HG03354 (cell line): ENCODE results near the gene RAD9B.

Experiments
- ATAC-seq: cut with Tn5 transposase; IDR thresholded peaks from one replicate; pipeline ENCODE4 v1.9.1; 2021; ENCODE audit warnings: mild to moderate bottlenecking; ENCODE audit not compliant: unreplicated experiment, poor library complexity, severe bottlenecking

RAD9B gene

DNA sequence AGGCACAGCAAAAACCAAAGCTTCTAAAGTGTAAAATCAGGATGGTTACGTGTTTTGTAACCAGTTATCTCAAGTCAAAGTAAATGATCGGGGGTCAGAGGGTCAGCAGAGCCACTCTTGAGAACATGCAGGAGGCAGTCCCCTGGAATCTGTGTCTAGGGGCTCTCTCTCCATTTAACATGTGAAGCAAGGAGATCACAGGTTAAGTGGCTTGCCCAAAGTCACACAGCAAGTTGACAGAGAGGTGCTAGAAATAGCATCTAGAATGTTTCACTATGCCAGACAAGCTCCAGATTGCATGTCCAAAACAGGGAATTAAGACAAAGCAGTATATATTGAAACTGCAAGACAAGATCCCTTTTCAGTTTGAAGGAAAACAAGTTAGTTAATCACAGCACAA lies 47.6 kb downstream of the RAD9B start:
- no peak for ATAC-seq

DNA sequence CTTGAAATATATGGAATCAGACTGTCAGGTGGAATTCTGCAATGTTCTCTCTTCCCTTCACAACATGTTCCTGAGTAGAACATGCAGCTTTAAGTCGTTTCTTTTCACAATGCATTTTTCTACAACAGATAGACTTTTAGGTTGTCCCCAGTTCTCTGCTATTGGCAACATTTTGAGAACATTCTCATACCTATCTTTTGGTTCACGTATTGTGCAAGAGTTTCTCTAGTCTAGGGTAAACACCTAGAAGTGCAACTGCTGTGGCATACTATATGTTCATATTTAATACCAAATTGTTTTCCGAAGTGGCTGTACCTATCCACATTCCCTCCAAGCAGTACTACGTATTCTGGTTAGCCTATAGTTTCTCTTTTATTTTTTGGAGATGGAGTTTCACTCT lies 48.9 kb downstream of the RAD9B start:
- no peak for ATAC-seq
